ENCODE data around the gene HBE1. TPM values are rescaled to one million over a fixed set of nuclear protein-coding genes. Genes with fewer than 3 reads are reported as not detected.

Gene HBE1
- total and polyA plus RNA-seq, 2 of the 8 experiments (the other 6 are each of a cell fraction or from before 2014, with no cell fraction given), result 0.39 TPM; not detected in 1

DNA sequence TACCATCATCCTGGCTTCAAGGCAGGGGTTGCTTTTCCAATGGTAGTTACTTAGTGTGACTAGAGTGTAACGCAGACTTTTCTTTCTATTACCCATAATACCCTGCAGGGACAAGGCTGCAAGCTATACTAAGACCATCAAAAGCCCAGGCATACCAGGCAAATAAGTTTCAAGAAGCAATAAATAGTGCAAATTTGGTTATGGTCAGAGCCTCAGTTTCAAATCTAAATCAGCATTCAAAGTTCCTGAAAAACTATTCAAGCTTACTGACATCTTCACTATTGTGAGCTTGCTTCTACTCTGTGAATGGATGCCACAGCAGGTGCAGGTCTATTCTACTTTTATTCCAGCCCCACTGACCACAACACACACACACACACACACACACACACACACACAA is 40.4 kb downstream of the HBE1 start:
- H3K27me3 ChIP-seq (replicated peaks in 1 of 4; ENCODE audit: control insufficient read depth in 3 of 4, extremely low read depth in 1 of 4, insufficient read depth in 3 of 4, low read length in 3 of 4), result no peaks in the 10 kb centered on the region
- H3K4me2 ChIP-seq (ENCODE audit: insufficient read depth in 1 of 2, low read depth in 2 of 2, low read length in 2 of 2), result no peak overlapping the region
- no peak overlapping the region for H2BK15ac ChIP-seq (ENCODE audit: low read length)
- no peak for DNase-seq (ENCODE audit: low read depth in 1 of 2, low spot score in 2 of 2)
- no peak overlapping the region for H4K91ac ChIP-seq (replicated peaks; ENCODE audit: insufficient read length, low read length)
- H4K20me1 ChIP-seq (replicated peaks in 1 of 2; ENCODE audit: control insufficient read depth in 1 of 2, insufficient read depth in 2 of 2, low read length in 2 of 2), result no peaks in the 10 kb centered on the region
- no peak overlapping the region for H4K5ac ChIP-seq (ENCODE audit: insufficient read length, low read depth, low read length)
- ChIA-PET POLR2A (ENCODE audit: partially characterized antibody) (no interaction called here), CTCF (ENCODE audit: partially characterized antibody) (interaction anchor here (0.8 kb wide), 1 partner anchor 61 kb away, joined by 3 read pairs; no protein-coding TSS in a partner anchor)
- no peak overlapping the region for H2AK5ac ChIP-seq (ENCODE audit: low read depth, low read length)
- no peak overlapping the region for H2AFZ ChIP-seq (ENCODE audit: low read length)
- H3K9me3 ChIP-seq (ENCODE audit: insufficient read depth in 2 of 2, low read depth in 1 of 2, low read length in 1 of 2), result no peaks in the 10 kb centered on the region
- H3K79me2 ChIP-seq (ENCODE audit: control insufficient read depth in 1 of 2, insufficient read depth in 2 of 2, low read length in 2 of 2), result no peaks in the 10 kb centered on the region
- no peak overlapping the region for H2BK12ac ChIP-seq (ENCODE audit: low read depth, low read length)
- H3K36me3 ChIP-seq (ENCODE audit: control insufficient read depth in 2 of 4, insufficient read depth in 4 of 4, low read length in 3 of 4), result no peaks in the 10 kb centered on the region
- no peak for TF ChIP-seq RBBP5 (IDR thresholded peaks at IDR 0.05; ENCODE audit: borderline replicate concordance, low read depth, low read length)
- H3K18ac ChIP-seq (ENCODE audit: extremely low read depth, low read length), result no peak overlapping the region
- H3K4ac ChIP-seq (replicated peaks; ENCODE audit: insufficient read length, low read depth, low read length), result no peak overlapping the region
- H3K4me1 ChIP-seq (replicated peaks in 1 of 4; ENCODE audit: control insufficient read depth in 3 of 4, insufficient read depth in 4 of 4, low read length in 3 of 4), result no peaks in the 10 kb centered on the region
- no peak overlapping the region for H3K9ac ChIP-seq (replicated peaks in 1 of 4; ENCODE audit: extremely low read depth in 1 of 4, low read depth in 3 of 4, low read length in 3 of 4)
- no peak overlapping the region for H3K14ac ChIP-seq (ENCODE audit: insufficient read length)
- H3K56ac ChIP-seq (replicated peaks; ENCODE audit: insufficient read length, low read depth, low read length), result no peak overlapping the region
- no peak overlapping the region for H2BK5ac ChIP-seq (ENCODE audit: low read depth, low read length)
- no peak overlapping the region for H3K27ac ChIP-seq (ENCODE audit: low read depth, low read length)
- no peaks in the 10 kb centered on the region for H3K79me1 ChIP-seq (ENCODE audit: low read depth, low read length)
- no peak overlapping the region for H3K23ac ChIP-seq (ENCODE audit: insufficient read length)
- no peak for FAIRE-seq
- 88% methylated on average over 1 of the region's 1 CpG; no CpG with 5 or more reads in 1 of the 2 experiments for WGBS, 2 experiments (ENCODE audit: extremely low coverage in 1 of 2, insufficient coverage in 1 of 2, insufficient read length in 1 of 2, insufficient replicate concordance in 2 of 2, low coverage in 1 of 2, low lambda C conversion rate in 2 of 2, missing lambda C conversion rate in 1 of 2)
- H2BK20ac ChIP-seq (ENCODE audit: low read length), result no peak overlapping the region
- no peak overlapping the region for H4K8ac ChIP-seq (ENCODE audit: extremely low read depth, insufficient read depth, low read length)
- no peak overlapping the region for H3K4me3 ChIP-seq (ENCODE audit: extremely low read depth in 1 of 4, insufficient read depth in 2 of 4, low read depth in 3 of 4, low read length in 4 of 4)
- H3K23me2 ChIP-seq (ENCODE audit: low read depth, low read length), result no peaks in the 10 kb centered on the region; the same call in 1 of the 2 replicates
- no peak overlapping the region for H2BK120ac ChIP-seq (replicated peaks; ENCODE audit: low read depth, low read length)

Data from H1 (cell line).